Kidney epithelial cell (primary cell): ENCODE measurements around the gene NOL11. TPM values are rescaled to one million over a fixed set of nuclear protein-coding genes. Genes with fewer than 3 reads are reported as not detected.

Source experiments
- DNase-seq: peaks from one replicate; pipeline ENCODE4 v3.0.0-alpha.2; 2010; ENCODE audit warnings: low read depth
- H3K27me3 ChIP-seq: 2 replicates; pipeline ENCODE4 v1.6.0; 2011; ENCODE audit warnings: low read length; ENCODE audit not compliant: control insufficient read depth, insufficient read depth
- H3K36me3 ChIP-seq: 2 replicates; pipeline ENCODE4 v1.5.1; 2011; ENCODE audit warnings: low read length; ENCODE audit not compliant: control insufficient read depth, insufficient read depth
- H3K4me3 ChIP-seq: 2 replicates; pipeline ENCODE4 v1.5.1; 2011; ENCODE audit warnings: low read depth, mild to moderate bottlenecking, control low read depth, low read length
- total RNA-seq: library from RNA; depleted of rRNA; stranded (reverse); fragments of >200 nt; gene quantifications from 2 replicates; pipeline ENCODE4 v1.2.3, GENCODE V29; 2015
- TF ChIP-seq, protein P1 (sequence below): IDR thresholded peaks from 2 replicates; pipeline ENCODE4 v1.5.1; 2011; ENCODE audit warnings: mild to moderate bottlenecking, moderate library complexity, low read length, control low read depth, inconsistent platforms; ENCODE audit not compliant: insufficient read depth, poor library complexity, severe bottlenecking

Gene NOL11
- total RNA-seq, 1 donor from 2014 or later = 35.8 TPM

GRCh38 chr17:67678414-67678813, 39.3 kb upstream of the NOL11 start:
- TF ChIP-seq, protein P1, sequence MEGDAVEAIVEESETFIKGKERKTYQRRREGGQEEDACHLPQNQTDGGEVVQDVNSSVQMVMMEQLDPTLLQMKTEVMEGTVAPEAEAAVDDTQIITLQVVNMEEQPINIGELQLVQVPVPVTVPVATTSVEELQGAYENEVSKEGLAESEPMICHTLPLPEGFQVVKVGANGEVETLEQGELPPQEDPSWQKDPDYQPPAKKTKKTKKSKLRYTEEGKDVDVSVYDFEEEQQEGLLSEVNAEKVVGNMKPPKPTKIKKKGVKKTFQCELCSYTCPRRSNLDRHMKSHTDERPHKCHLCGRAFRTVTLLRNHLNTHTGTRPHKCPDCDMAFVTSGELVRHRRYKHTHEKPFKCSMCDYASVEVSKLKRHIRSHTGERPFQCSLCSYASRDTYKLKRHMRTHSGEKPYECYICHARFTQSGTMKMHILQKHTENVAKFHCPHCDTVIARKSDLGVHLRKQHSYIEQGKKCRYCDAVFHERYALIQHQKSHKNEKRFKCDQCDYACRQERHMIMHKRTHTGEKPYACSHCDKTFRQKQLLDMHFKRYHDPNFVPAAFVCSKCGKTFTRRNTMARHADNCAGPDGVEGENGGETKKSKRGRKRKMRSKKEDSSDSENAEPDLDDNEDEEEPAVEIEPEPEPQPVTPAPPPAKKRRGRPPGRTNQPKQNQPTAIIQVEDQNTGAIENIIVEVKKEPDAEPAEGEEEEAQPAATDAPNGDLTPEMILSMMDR = no peak
- H3K36me3 ChIP-seq = no peaks in the 10 kb centered on the region

GRCh38 chr17:67679225-67679624, 38.5 kb upstream of the NOL11 start:
- Histone ChIP-seq H3K27me3 (no peaks in the 10 kb centered on the region), H3K36me3 (no peaks in the 10 kb centered on the region), H3K4me3 (no peak overlapping the region)
- DNase-seq = no peak
- TF ChIP-seq, protein P1 = no peak

More at GRCh38 chr17:67678414-67678813, 39.3 kb upstream of the NOL11 start:
- no peak overlapping the region for H3K4me3 ChIP-seq
- no peaks in the 10 kb centered on the region for H3K27me3 ChIP-seq
- DNase-seq = no peak

- no peak overlapping the region for H3K4me3 ChIP-seq
- TF ChIP-seq, protein P1 = no peak
- no peak for DNase-seq
- H3K27me3 ChIP-seq = no peaks in the 10 kb centered on the region
- no peaks in the 10 kb centered on the region for H3K36me3 ChIP-seq
These were observed 38.0 kb upstream of the NOL11 start for GRCh38 chr17:67679721-67680120.

GRCh38 chr17:67680445-67681224, 37.1 kb upstream of the NOL11 start:
- H3K27me3 ChIP-seq = no peaks in the 10 kb centered on the region
- DNase-seq = no peak
- H3K4me3 ChIP-seq = no peak overlapping the region
- H3K36me3 ChIP-seq = no peaks in the 10 kb centered on the region
- TF ChIP-seq, protein P1 = no peak

- DNase-seq = no peak
- Histone ChIP-seq H3K4me3 (no peak overlapping the region), H3K36me3 (no peaks in the 10 kb centered on the region), H3K27me3 (no peaks in the 10 kb centered on the region)
- TF ChIP-seq, protein P1 = no peak
These were observed 35.5 kb upstream of the NOL11 start for GRCh38 chr17:67682196-67682595.

GRCh38 chr17:67685351-67685750, 32.4 kb upstream of the NOL11 start:
- TF ChIP-seq, protein P1 = no peak
- DNase-seq = no peak
- Histone ChIP-seq H3K4me3 (no peak overlapping the region), H3K36me3 (no peaks in the 10 kb centered on the region), H3K27me3 (no peaks in the 10 kb centered on the region)
